Activated CD8-positive, alpha-beta T cell treated with anti-CD3 and anti-CD28 coated beads, Interleukin-2, amount 10 ng/mL, durations not matched to agents 7 days and 5 days (primary cell): ENCODE measurements around the gene LIPE. TPM values are rescaled to one million over a fixed set of nuclear protein-coding genes. Genes with fewer than 3 reads are reported as not detected.

Source experiments
- ATAC-seq: fragments of 150-1000 bp; cut with Tn5 transposase; one replicate; pipeline ENCODE4 v1.10.0; 2021; ENCODE audit warnings: moderate library complexity
- CTCF ChIA-PET: fragments of 350-600 bp; sonication (Branson Sonifier 250); formaldehyde crosslinking; loops from one replicate; lab custom pipeline; 2021; ENCODE audit warnings: antibody characterized with exemption; lab: Charles Lee
- POLR2A ChIA-PET: fragments of 350-600 bp; sonication (Branson Sonifier 250); formaldehyde crosslinking; loops from one replicate; lab custom pipeline; 2021; ENCODE audit warnings: antibody characterized with exemption; lab: Charles Lee
- DNase-seq: peaks from one replicate; pipeline ENCODE4 v3.0.0-alpha.2; 2020
- H3K27ac Mint-ChIP-seq: one replicate; pipeline ENCODE4 v1.8.0; 2021; ENCODE audit warnings: mild to moderate bottlenecking, mixed read lengths
- H3K27me3 Mint-ChIP-seq: one replicate; pipeline ENCODE4 v1.8.0; 2021; ENCODE audit warnings: low read depth, mixed read lengths
- H3K36me3 Mint-ChIP-seq: one replicate; pipeline ENCODE4 v1.8.0; 2021; ENCODE audit warnings: low read depth, mixed read lengths
- H3K4me1 Mint-ChIP-seq: one replicate; pipeline ENCODE4 v1.8.0; 2021; ENCODE audit warnings: low read depth, mixed read lengths
- H3K4me3 Mint-ChIP-seq: one replicate; pipeline ENCODE4 v1.8.0; 2021; ENCODE audit warnings: mild to moderate bottlenecking, mixed read lengths
- H3K9me3 Mint-ChIP-seq: one replicate; pipeline ENCODE4 v1.8.0; 2022; ENCODE audit warnings: mixed read lengths; ENCODE audit not compliant: insufficient read depth
- total RNA-seq, 2 experiments: library from RNA; stranded (reverse); gene quantifications; one replicate each; pipeline ENCODE4 v1.2.3, GENCODE V29; 2021

The LIPE gene
- total RNA-seq, 2 experiments from 2014 or later = 33.4 to 34.6 TPM

DNA sequence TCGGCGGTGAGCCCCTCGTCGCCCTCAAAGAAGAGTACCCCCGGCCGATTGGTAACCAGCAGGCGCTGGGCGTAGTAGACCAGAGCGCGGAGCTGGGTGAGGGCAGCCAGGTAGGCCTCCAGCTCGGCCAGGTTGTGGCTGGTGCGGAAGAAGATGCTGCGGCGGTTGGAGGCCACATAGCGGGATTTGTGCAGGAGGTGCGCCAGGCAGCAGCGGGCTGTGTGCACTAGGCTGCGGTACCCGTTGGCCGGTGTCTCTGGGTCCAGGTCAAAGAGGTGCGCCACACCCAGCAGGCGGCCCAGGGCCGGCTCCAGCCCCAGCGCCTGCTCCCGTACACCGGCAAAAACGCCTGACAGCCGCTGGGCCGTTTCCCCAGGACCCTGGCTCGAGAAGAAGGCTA, 16.8 kb downstream of the LIPE start:
- no peaks in the 10 kb centered on the region for H3K27me3 Mint-ChIP-seq
- H3K27ac Mint-ChIP-seq = no peak overlapping the region
- H3K4me3 Mint-ChIP-seq = no peak overlapping the region
- DNase-seq (no peak), ATAC-seq (no peak)
- no peaks in the 10 kb centered on the region for H3K9me3 Mint-ChIP-seq
- CTCF ChIA-PET = interaction anchor here (1.0 kb wide), 1 partner anchor 30 kb away, joined by 4 read pairs; no protein-coding TSS in a partner anchor
- POLR2A ChIA-PET = interaction anchor here (0.5 kb wide), 1 partner anchor 155 kb away, joined by 3 read pairs; no protein-coding TSS in a partner anchor
- no peaks in the 10 kb centered on the region for H3K4me1 Mint-ChIP-seq
- peaks cover 24% of the 10 kb centered on the region for H3K36me3 Mint-ChIP-seq

DNA sequence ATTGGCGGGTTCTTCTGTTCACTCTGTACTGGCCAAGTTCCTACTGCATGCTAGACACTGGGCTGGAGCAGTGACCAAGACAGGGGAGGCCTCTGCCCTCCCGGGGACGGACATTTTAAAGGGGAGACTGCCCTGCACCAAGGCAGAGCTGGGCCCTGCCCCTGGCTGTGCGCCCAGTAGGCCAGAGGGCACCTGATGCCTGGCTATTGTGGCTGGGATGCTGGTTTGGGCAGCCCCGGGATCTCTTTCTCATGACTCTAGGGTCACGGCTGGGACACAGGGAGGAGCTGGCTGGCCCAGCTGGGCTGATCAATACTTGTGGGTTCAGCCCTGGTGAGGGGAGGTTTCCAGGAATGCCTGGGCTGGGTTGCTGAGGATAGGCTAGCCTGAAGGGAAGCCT, 17.7 kb downstream of the LIPE start:
- no peaks in the 10 kb centered on the region for H3K4me1 Mint-ChIP-seq
- ATAC-seq = no peak

DNA sequence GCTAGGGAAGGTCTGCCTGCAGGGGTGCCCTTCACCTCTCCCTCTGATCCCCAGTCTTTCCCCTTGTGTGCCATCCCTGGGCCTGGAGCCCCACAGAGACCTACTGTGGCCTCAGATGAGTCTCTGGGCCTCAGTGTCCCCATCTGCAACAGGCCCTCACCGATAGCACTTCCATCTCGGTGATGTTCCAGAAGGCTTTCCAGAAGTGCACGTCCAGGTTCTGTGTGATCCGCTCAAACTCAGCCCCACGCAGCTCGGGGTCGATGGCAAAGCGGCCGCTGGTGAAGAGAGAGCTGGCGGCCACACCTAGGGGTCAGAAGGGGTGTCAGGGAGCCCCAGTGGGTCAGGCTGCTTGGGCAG, 19.4 kb downstream of the LIPE start:
- H3K4me3 Mint-ChIP-seq = no peak overlapping the region
- DNase-seq (no peak), ATAC-seq (no peak)
- no peak overlapping the region for H3K27ac Mint-ChIP-seq
- POLR2A ChIA-PET = no interaction called here
- CTCF ChIA-PET = interaction anchor here (1.5 kb wide), 1 partner anchor 13 kb away, joined by 3 read pairs; no protein-coding TSS in a partner anchor
- no peaks in the 10 kb centered on the region for H3K4me1 Mint-ChIP-seq
- H3K9me3 Mint-ChIP-seq = no peaks in the 10 kb centered on the region
- H3K36me3 Mint-ChIP-seq = peaks cover 34% of the 10 kb centered on the region
- no peaks in the 10 kb centered on the region for H3K27me3 Mint-ChIP-seq

More for the DNA sequence above, 17.7 kb downstream of the LIPE start:
- Mint-ChIP-seq H3K9me3 (no peaks in the 10 kb centered on the region), H3K27me3 (no peaks in the 10 kb centered on the region), H3K4me3 (no peak overlapping the region), H3K36me3 (peaks cover 29% of the 10 kb centered on the region), H3K27ac (no peak overlapping the region)
- DNase-seq = no peak
- CTCF ChIA-PET = interaction anchor here (1.0 kb wide), 1 partner anchor 11 kb away, joined by 3 read pairs; no protein-coding TSS in a partner anchor
- POLR2A ChIA-PET = no interaction called here

DNA sequence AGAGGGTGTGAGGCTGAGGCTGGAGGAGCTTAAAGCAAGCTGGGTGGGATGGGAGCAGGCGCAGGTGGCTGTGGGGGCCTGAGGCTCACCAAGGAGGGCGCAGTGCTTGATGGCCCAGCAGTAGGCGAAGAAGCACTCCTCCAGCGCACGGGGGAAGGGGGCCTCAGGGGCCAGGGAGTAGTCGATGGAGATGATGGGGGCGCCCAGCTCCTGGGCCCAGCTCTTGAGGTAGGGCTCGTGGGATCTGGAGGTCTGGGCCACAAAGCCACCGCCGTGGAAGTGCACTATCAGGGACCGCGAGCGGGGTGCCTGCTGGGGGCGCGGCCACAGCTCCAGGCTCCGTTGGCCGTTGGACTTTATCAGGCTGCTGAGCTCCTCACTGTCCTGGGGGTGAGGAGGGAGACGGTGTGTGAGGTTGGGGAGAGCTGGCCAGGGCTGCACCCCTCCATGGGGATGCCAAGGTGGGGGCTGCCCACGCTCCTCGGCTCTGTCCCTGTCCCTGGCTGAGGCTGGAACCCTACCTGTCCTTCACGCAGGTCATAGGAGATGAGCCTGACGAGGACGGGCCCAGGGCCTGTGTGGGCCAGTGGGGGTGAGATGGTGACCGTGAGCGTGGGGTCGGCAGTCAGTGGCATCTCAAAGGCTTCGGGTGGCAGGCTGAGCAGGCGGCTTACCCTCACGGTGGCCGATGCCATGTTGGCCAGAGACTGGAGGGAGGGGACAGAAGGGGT, 19.9 kb downstream of the LIPE start:
- Mint-ChIP-seq H3K4me3 (no peak overlapping the region), H3K27ac (no peak overlapping the region), H3K27me3 (no peaks in the 10 kb centered on the region), H3K36me3 (peaks cover 38% of the 10 kb centered on the region), H3K9me3 (no peaks in the 10 kb centered on the region), H3K4me1 (peaks cover 2% of the 10 kb centered on the region)
- DNase-seq (no peak), ATAC-seq (no peak)
- POLR2A ChIA-PET = interaction anchor here (0.7 to 0.8 kb wide), 2 partner anchors 10 to 12 kb away, joined by 4 read pairs; no protein-coding TSS in a partner anchor
- CTCF ChIA-PET = interaction anchor here (1.5 kb wide), 1 partner anchor 13 kb away, joined by 3 read pairs; no protein-coding TSS in a partner anchor

DNA sequence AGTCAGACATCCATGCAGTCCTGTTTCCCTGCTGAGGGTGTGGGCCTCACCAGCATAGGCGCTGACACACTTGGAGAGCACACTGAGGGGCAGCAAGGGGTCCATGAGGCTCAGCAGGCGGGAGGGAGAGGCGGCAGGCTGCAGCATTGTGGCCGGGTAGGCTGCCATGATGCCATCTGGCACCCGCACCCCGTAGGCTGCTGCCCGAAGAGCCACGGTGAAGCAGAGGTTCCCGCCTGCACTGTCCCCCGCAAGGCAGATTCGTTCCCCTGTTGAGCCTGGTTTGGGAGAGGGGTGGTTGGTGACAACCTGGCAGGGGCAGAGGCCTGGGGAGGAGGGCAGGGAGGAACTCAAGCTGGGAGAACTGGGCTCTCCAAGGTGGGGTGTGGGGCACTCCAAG, 21.1 kb downstream of the LIPE start:
- H3K36me3 Mint-ChIP-seq = peaks cover 40% of the 10 kb centered on the region
- no peak overlapping the region for H3K4me3 Mint-ChIP-seq
- H3K27me3 Mint-ChIP-seq = no peaks in the 10 kb centered on the region
- peaks cover 11% of the 10 kb centered on the region for H3K4me1 Mint-ChIP-seq
- DNase-seq = no peak
- POLR2A ChIA-PET = no interaction called here
- CTCF ChIA-PET = interaction anchor here (1.5 kb wide), 1 partner anchor 15 kb away, joined by 3 read pairs; no protein-coding TSS in a partner anchor
- ATAC-seq = no peak
- H3K9me3 Mint-ChIP-seq = no peaks in the 10 kb centered on the region
- H3K27ac Mint-ChIP-seq = no peak overlapping the region

DNA sequence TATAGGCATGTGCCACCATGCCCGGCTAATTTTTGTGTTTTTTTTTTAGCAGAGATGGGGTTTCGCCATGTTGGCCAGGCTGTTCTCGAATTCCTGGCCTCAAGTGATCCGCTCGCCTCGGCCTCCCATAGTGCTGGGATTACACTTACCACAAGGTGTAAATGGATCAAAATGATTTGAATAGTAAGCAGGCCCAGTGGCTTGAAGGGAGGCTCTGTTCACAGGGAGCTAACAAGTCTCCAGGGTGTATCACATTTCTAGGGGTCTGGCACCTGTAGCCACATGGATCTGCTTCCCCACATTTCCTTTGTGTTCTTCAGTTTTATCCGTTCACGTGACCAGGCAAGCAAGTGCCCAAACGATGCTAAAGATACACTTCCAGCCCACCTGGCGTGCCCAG, 23.6 kb downstream of the LIPE start:
- Mint-ChIP-seq H3K4me1 (peaks cover 22% of the 10 kb centered on the region), H3K9me3 (no peaks in the 10 kb centered on the region), H3K27ac (no peak overlapping the region), H3K27me3 (no peaks in the 10 kb centered on the region), H3K36me3 (peaks cover 38% of the 10 kb centered on the region), H3K4me3 (no peak overlapping the region)
- no peak for DNase-seq
- no peak for ATAC-seq
- POLR2A ChIA-PET = interaction anchor here (0.6 to 0.8 kb wide), 2 partner anchors 18 to 19 kb away, joined by 3 read pairs; no protein-coding TSS in a partner anchor
- CTCF ChIA-PET = interaction anchor here (1.0 to 1.3 kb wide), 2 partner anchors 16 to 18 kb away, joined by 3 to 4 read pairs; no protein-coding TSS in a partner anchor

DNA sequence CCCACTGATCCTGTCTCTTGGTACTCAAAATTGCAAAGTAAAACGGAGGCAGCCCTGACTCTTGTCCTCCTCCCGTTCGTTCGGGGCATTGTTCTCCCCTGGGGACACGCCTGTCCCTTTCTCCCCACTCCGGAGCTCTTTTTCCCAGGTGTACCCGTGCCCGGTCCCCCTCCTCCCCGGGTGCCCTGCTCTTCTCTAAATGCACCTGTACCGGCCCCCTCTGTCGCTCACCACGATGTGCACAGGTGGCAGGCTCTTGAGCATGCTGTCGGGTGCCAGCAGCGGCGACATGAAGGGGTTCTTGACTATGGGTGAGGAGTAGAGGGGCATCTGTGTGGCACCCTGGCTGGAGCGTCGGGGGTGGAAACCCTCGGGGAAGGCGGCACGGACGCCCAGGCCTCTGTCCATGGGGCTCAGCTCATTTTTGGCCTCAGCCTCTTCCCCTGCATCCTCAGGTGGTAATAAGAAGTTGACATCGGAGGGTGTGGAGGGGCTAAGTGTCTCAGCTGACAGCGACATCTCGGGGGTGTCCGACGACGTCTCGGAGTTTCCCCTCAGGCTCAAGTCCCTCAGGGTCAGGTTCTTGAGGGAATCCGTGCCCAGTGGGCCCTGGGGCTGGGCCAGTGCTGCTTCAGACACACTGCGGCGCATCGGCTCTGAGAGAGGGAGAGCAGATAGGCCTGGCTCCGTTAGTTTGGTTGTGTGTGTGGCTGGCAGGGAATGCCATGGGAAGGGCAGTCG, 24.6 kb downstream of the LIPE start:
- CTCF ChIA-PET = interaction anchor here (1.1 to 2.4 kb wide), 5 partner anchors 15 to 298 kb away, joined by 3 to 10 read pairs (median 3); no protein-coding TSS in a partner anchor
- H3K27ac Mint-ChIP-seq = peak overlapping the region; percentile 46
- H3K9me3 Mint-ChIP-seq = no peaks in the 10 kb centered on the region
- DNase-seq (no peak), ATAC-seq (no peak)
- peak overlapping the region; percentile 69 for H3K4me3 Mint-ChIP-seq
- H3K4me1 Mint-ChIP-seq = peaks cover 28% of the 10 kb centered on the region
- H3K27me3 Mint-ChIP-seq = no peaks in the 10 kb centered on the region
- POLR2A ChIA-PET = no interaction called here
- peaks cover 33% of the 10 kb centered on the region for H3K36me3 Mint-ChIP-seq

DNA sequence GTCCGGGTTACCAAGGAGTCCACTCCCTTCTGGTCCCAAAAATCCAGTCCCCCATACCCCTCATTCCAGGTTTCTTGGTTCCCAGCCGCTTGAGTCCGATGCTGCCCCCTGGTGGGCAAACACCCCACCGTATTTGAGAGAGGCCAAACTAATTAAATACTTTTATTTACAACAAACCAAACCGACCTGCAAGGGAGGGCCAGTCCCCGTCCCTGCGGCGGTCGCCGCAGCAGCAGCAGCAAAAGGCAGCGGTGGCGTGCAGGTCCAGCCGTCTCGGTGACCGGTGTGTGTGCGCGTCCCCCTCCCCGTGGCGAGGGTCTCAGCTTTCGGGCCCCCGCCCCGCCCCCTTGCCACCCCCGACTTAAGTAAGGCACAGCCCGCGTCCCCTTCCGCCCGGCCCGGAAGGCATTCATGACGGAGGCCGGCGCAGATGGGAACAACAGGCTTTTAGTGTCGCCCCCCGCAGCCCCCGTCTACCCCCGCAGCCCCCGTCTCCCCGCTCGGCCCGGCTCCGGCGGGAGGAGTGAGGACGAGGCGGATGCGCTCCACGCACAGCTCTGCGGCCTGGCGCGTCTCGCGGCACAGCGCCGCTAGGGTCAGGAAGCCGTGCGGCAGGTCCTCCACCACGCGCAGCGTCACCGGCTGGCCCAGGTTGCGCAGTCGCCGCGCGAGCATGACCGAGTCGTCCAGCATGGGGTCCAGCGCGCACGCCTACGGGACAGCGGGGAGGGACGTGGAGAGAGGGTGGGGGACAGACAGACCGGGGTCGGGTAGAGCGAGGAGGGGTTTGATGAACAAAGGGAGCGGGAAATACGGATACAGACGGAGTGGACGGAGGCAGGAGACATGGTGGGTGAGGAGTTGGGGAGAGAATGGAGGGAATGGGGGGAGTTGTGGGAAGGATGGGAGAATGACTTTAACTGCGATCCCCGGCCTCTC, 25.6 kb downstream of the LIPE start:
- POLR2A ChIA-PET = no interaction called here
- Mint-ChIP-seq H3K27ac (peak overlapping the region; percentile 63), H3K27me3 (no peaks in the 10 kb centered on the region), H3K9me3 (no peaks in the 10 kb centered on the region), H3K4me1 (peaks cover 33% of the 10 kb centered on the region), H3K36me3 (peaks cover 25% of the 10 kb centered on the region), H3K4me3 (peak overlapping the region; percentile 69)
- DNase-seq = peak; percentile 78
- CTCF ChIA-PET = interaction anchor here (1.0 to 2.4 kb wide), 15 partner anchors 14 to 326 kb away, joined by 3 to 11 read pairs (median 4); partner anchors contain the start of gene ZNF574
- peak; percentile 54 for ATAC-seq

DNA sequence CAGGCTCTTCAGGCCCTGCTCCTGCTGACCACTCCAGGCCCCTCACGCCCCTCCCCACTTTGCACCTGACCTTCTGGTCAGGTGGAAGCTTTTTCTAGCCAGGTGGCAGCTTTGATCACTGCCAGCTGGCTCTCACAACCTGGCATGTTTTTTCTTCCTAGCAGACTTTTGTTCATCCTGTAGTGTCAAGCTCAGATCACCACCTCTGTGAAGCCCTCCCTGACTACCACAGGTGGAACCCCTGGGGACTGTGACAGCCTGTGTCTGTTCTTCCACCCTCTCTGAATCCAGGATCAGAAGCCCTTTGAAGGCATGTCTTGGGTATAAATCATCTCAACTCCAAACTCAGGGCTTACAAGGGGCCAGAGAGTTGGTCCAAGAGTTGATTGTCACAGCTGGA, 26.8 kb downstream of the LIPE start:
- no peaks in the 10 kb centered on the region for H3K27me3 Mint-ChIP-seq
- DNase-seq (no peak), ATAC-seq (no peak)
- H3K4me3 Mint-ChIP-seq = no peak overlapping the region
- CTCF ChIA-PET = interaction anchor here (0.9 to 2.4 kb wide), 13 partner anchors 8 to 324 kb away, joined by 3 to 11 read pairs (median 4); partner anchors contain the start of gene ZNF574
- H3K9me3 Mint-ChIP-seq = no peaks in the 10 kb centered on the region
- peaks cover 41% of the 10 kb centered on the region for H3K4me1 Mint-ChIP-seq
- H3K36me3 Mint-ChIP-seq = peaks cover 22% of the 10 kb centered on the region
- POLR2A ChIA-PET = no interaction called here
- no peak overlapping the region for H3K27ac Mint-ChIP-seq

DNA sequence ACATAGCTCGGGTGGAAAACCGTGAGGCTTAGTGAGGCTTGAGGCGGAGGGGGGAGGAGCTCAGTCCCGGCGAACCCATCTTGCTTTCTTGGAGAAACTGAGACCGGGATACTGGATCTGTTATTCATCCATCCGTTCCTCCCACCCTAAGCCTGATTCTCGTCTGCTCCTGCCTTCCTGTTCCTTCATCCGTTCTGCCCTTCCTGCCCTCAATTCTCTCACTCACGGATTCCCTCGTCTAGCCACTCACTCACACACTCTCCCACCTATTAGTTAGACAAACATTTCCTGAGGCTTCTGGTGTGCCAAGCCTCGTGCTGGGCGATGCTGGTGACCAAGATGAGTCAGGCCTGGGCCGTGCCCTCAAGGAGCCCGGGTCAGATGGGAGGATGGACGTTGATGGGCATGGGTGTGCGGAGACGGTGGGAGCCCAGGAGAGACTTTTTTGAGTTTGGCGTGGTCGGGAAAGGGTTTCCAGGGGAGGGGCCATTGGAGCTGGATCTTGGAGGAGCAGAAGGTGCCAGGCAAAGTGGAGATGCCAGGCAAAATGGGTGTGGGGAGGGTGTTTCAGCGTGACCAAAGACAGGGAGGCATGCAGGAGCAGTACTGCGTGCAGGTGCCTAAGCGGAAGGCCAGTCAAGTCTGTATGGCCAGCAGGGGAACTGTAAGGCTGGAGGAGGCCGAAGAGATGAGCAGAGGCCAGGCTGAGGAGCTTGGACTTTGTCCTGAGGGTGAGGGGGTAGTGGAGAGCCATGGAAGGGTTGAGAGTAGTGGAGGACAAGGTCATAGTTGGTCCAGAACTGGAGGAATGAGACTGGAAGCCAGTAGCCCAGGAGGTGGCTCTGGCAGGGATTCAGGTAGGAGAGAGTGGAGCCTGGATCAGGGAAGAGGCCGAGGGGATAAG, 29.7 kb downstream of the LIPE start:
- Mint-ChIP-seq H3K27ac (peak overlapping the region; percentile 91), H3K36me3 (peaks cover 6% of the 10 kb centered on the region), H3K9me3 (no peaks in the 10 kb centered on the region), H3K27me3 (peaks cover 3% of the 10 kb centered on the region), H3K4me3 (peak overlapping the region; percentile 92), H3K4me1 (peaks cover 41% of the 10 kb centered on the region)
- ATAC-seq = no peak
- ChIA-PET POLR2A (interaction anchor here (1.1 to 1.8 kb wide), 3 partner anchors 9 to 76 kb away, joined by 3 to 7 read pairs (median 4); no protein-coding TSS in a partner anchor), CTCF (interaction anchor here (0.9 to 2.0 kb wide), 8 partner anchors 11 to 1042 kb away, joined by 3 to 14 read pairs (median 6); no protein-coding TSS in a partner anchor)
- DNase-seq = no peak
